Loucy (cell line): ENCODE results near the gene TRPM3.

ENCODE experiments used
- CTCF ChIP-seq: fragments of 200-600 bp; sonication (generic); conservative IDR thresholded peaks from 2 replicates; pipeline ENCODE4 v1.5.1; 2014; ENCODE audit warnings: mild to moderate bottlenecking, antibody characterized with exemption, low read length
- EZH2phosphoT487 ChIP-seq: fragments of 200-600 bp; IDR thresholded peaks from 2 replicates; pipeline ENCODE4 v1.6.1; 2018; ENCODE audit warnings: antibody characterized with exemption, mild to moderate bottlenecking, moderate library complexity, borderline replicate concordance

GRCh38 chr9:71118324-71118723 lies 3.1 kb downstream of the TRPM3 start:
- TF ChIP-seq CTCF (no peak), EZH2phosphoT487 (no peak)
